Neuronal stem cell (in vitro differentiated cells): ENCODE measurements around the gene IRGM.

ENCODE experiments used
- DNase-seq: peaks from one replicate; pipeline ENCODE4 v3.0.0-alpha.2; 2013; ENCODE audit warnings: low spot score
- H2AFZ ChIP-seq: one replicate; pipeline ENCODE4 v1.6.1; 2013; ENCODE audit warnings: mild to moderate bottlenecking, low read length, inconsistent platforms
- H2AK5ac ChIP-seq: 2 replicates; pipeline ENCODE4 v1.6.1; 2013; ENCODE audit warnings: low read depth, mild to moderate bottlenecking, inconsistent platforms, low read length, moderate library complexity, mixed read lengths
- H2BK120ac ChIP-seq: 2 replicates; pipeline ENCODE4 v1.6.1; 2013; ENCODE audit warnings: low read depth, mild to moderate bottlenecking, inconsistent platforms, low read length, moderate library complexity, mixed read lengths
- H2BK12ac ChIP-seq: one replicate; pipeline ENCODE4 v1.6.1; 2013; ENCODE audit warnings: low read length, inconsistent platforms
- H2BK15ac ChIP-seq: 2 replicates; pipeline ENCODE4 v1.6.1; 2013; ENCODE audit warnings: mild to moderate bottlenecking, low read length, inconsistent platforms, mixed read lengths
- H2BK5ac ChIP-seq: one replicate; pipeline ENCODE4 v1.6.1; 2013; ENCODE audit warnings: inconsistent platforms, mild to moderate bottlenecking, low read length, moderate library complexity
- H3K14ac ChIP-seq: one replicate; pipeline ENCODE4 v1.6.1; 2013; ENCODE audit warnings: low read length, inconsistent platforms
- H3K18ac ChIP-seq: 2 replicates; pipeline ENCODE4 v1.6.1; 2013; ENCODE audit warnings: low read length, inconsistent platforms
- H3K23ac ChIP-seq: 2 replicates; pipeline ENCODE4 v1.6.1; 2013; ENCODE audit warnings: low read depth, mild to moderate bottlenecking, mixed read lengths, low read length, inconsistent platforms; ENCODE audit not compliant: poor library complexity
- H3K27ac ChIP-seq: replicated peaks from 3 replicates; pipeline ENCODE4 v1.5.1; 2013; ENCODE audit warnings: low read length, inconsistent platforms
- H3K27me3 ChIP-seq, 3 experiments: 2 replicates each; pipeline ENCODE4 v1.6.1; 2013; ENCODE audit warnings: low read length in 3 of 3, mild to moderate bottlenecking in 2 of 3, inconsistent platforms in 1 of 3, low read depth in 1 of 3, mixed read lengths in 1 of 3, moderate library complexity in 1 of 3; ENCODE audit not compliant: control insufficient read depth in 3 of 3, insufficient read depth in 3 of 3
- H3K36me3 ChIP-seq, 2 donors: replicated peaks in 1 of 2; 2 replicates each; pipeline ENCODE4 v1.6.1; 2013; ENCODE audit warnings: low read length in 2 of 2; ENCODE audit not compliant: control insufficient read depth in 2 of 2, insufficient read depth in 2 of 2
- H3K4ac ChIP-seq: 2 replicates; pipeline ENCODE4 v1.6.1; 2013; ENCODE audit warnings: inconsistent platforms, mild to moderate bottlenecking, low read length, moderate library complexity
- H3K4me1 ChIP-seq, 2 donors: 1 replicate in 1 of 2; 2 replicates in 1 of 2; pipeline ENCODE4 v1.6.1; 2013; ENCODE audit warnings: low read length in 2 of 2, low read depth in 1 of 2; ENCODE audit not compliant: control insufficient read depth in 2 of 2, insufficient read depth in 1 of 2
- H3K4me2 ChIP-seq: one replicate; pipeline ENCODE4 v1.6.1; 2013; ENCODE audit warnings: mild to moderate bottlenecking, low read length, inconsistent platforms; ENCODE audit not compliant: insufficient read depth, poor library complexity, severe bottlenecking
- H3K4me3 ChIP-seq, 2 donors: 2 replicates each; pipeline ENCODE4 v1.5.1; 2013; ENCODE audit warnings: low read length in 2 of 2, mild to moderate bottlenecking in 2 of 2, inconsistent platforms in 1 of 2, moderate library complexity in 1 of 2
- H3K79me1 ChIP-seq: one replicate; pipeline ENCODE4 v1.6.1; 2013; ENCODE audit warnings: low read depth, mild to moderate bottlenecking, inconsistent platforms, low read length, moderate library complexity
- H3K9ac ChIP-seq: one replicate; pipeline ENCODE4 v1.6.1; 2013; ENCODE audit warnings: mild to moderate bottlenecking, low read depth, low read length, inconsistent platforms; ENCODE audit not compliant: poor library complexity
- H3K9me3 ChIP-seq, 2 donors: replicated peaks in 1 of 2; 2 replicates each; pipeline versions ENCODE3 to v1.6.1; 2013; ENCODE audit warnings: low read length in 2 of 2, mild to moderate bottlenecking in 2 of 2, inconsistent platforms in 1 of 2, low read depth in 1 of 2, mixed read lengths in 1 of 2, moderate library complexity in 1 of 2; ENCODE audit not compliant: control insufficient read depth in 2 of 2, insufficient read depth in 1 of 2
- H4K8ac ChIP-seq: one replicate; pipeline ENCODE4 v1.6.1; 2013; ENCODE audit warnings: low read depth, mild to moderate bottlenecking, inconsistent platforms, low read length, moderate library complexity
- H4K91ac ChIP-seq: one replicate; pipeline ENCODE4 v1.6.1; 2013; ENCODE audit warnings: low read length, low read depth, mild to moderate bottlenecking, inconsistent platforms; ENCODE audit not compliant: poor library complexity
- WGBS, 2 donors: extraction: QIAGEN DNeasy Blood & Tissue Kit; methylation state at CpG; one replicate each; pipeline ENCODE4 v1.1.7; 2013; ENCODE audit warnings: missing lambda C conversion rate in 2 of 2, mixed read lengths in 1 of 2; ENCODE audit not compliant: insufficient read length in 2 of 2, insufficient replicate concordance in 1 of 2; ENCODE audit errors: extremely low coverage in 2 of 2; 5-methylcytosine and 5-hydroxymethylcytosine counted together

Gene IRGM

GRCh38 chr5:150879358-150879757 lies 33.0 kb downstream of the IRGM start:
- Histone ChIP-seq H3K4ac (no peak overlapping the region), H3K27ac (no peak overlapping the region), H4K91ac (no peak overlapping the region), H2BK15ac (no peak overlapping the region), H2AFZ (no peak overlapping the region), H2BK120ac (no peak overlapping the region), H2BK5ac (no peak overlapping the region), H3K18ac (no peak overlapping the region), H3K79me1 (no peaks in the 10 kb centered on the region), H2BK12ac (no peak overlapping the region), H3K14ac (no peak overlapping the region), H3K4me3 (no peak overlapping the region), H4K8ac (no peak overlapping the region), H3K4me2 (no peak overlapping the region), H2AK5ac (no peak overlapping the region), H3K9me3 (peaks cover 0 to 3% of the 10 kb centered on the region in 2 donors), H3K36me3 (no peaks in the 10 kb centered on the region), H3K4me1 (no peaks in the 10 kb centered on the region), H3K27me3 (no peaks in the 10 kb centered on the region), H3K9ac (no peak overlapping the region), H3K23ac (no peak overlapping the region)
- DNase-seq: no peak

- Histone ChIP-seq H3K9ac (no peak overlapping the region), H2BK12ac (no peak overlapping the region), H4K91ac (no peak overlapping the region), H3K27ac (no peak overlapping the region), H3K27me3 (no peaks in the 10 kb centered on the region), H2BK120ac (no peak overlapping the region), H4K8ac (no peak overlapping the region), H3K4ac (no peak overlapping the region), H3K4me3 (no peak overlapping the region), H3K4me2 (no peak overlapping the region), H3K14ac (no peak overlapping the region), H2AK5ac (no peak overlapping the region), H3K36me3 (peaks cover 17 to 52% of the 10 kb centered on the region in 2 donors), H3K18ac (no peak overlapping the region), H3K4me1 (no peaks in the 10 kb centered on the region), H3K9me3 (peaks cover 35 to 87% of the 10 kb centered on the region in 2 donors), H2BK5ac (no peak overlapping the region), H3K23ac (no peak overlapping the region), H2AFZ (no peak overlapping the region), H2BK15ac (no peak overlapping the region), H3K79me1 (no peaks in the 10 kb centered on the region)
- DNase-seq: no peak
- no CpG with 5 or more reads among the region's 8 CpGs for WGBS, 2 donors
Observed at GRCh38 chr5:150895431-150896428, 49.4 kb downstream of the IRGM start.
